Right lobe of liver (tissue), 6 donors: ENCODE data around the gene WNT3. TPM values are rescaled to one million over a fixed set of nuclear protein-coding genes. Genes with fewer than 3 reads are reported as not detected.

Source experiments
- ATAC-seq, 4 donors: fragments of 200-7000 bp; cut with Tn5 transposase; one replicate each; pipeline ENCODE4 v1.9.1; 2020; ENCODE audit warnings: mild to moderate bottlenecking in 4 of 4, moderate library complexity in 4 of 4
- DNase-seq, 3 donors: peaks; one replicate each; pipeline ENCODE4 v3.0.0-alpha.2; 2020
- H3K27ac ChIP-seq, 3 donors: fragments of 200-600 bp; one replicate each; pipeline ENCODE4 v1.8.0; 2022
- H3K27me3 ChIP-seq, 2 donors: fragments of 200-600 bp; one replicate each; pipeline ENCODE4 v1.8.0; 2022
- H3K36me3 ChIP-seq, 4 donors: fragments of 200-600 bp; sonication (generic) in 1 of 4; one replicate each; pipeline versions ENCODE4 v1.5.1 to v1.8.0; 2017 to 2022; ENCODE audit warnings: control low read depth in 1 of 4
- H3K4me1 ChIP-seq, 4 donors: fragments of 200-600 bp; sonication (generic) in 1 of 4; one replicate each; pipeline versions ENCODE4 v1.5.1 to v1.8.0; 2017 to 2022; ENCODE audit warnings: control low read depth in 1 of 4
- H3K4me3 ChIP-seq, 3 donors: fragments of 200-600 bp; one replicate each; pipeline ENCODE4 v1.8.0; 2022
- H3K9me3 ChIP-seq, 4 donors: fragments of 200-600 bp; sonication (generic) in 1 of 4; one replicate each; pipeline versions ENCODE4 v1.5.1 to v1.8.0; 2017 to 2022; ENCODE audit warnings: control low read depth in 1 of 4
- CTCF ChIP-seq, 4 donors: fragments of 200-600 bp in 3 of 4; fragments of 450-650 bp in 1 of 4; IDR thresholded peaks; one replicate each; pipeline versions ENCODE4 v1.5.1 to v1.8.0; 2016 to 2022; ENCODE audit warnings: antibody characterized with exemption in 4 of 4, mild to moderate bottlenecking in 2 of 4
- POLR2A ChIP-seq: fragments of 450-650 bp; IDR thresholded peaks from one replicate; pipeline ENCODE4 v1.6.1; 2017; ENCODE audit warnings: antibody characterized with exemption, mild to moderate bottlenecking
- WGBS: methylation state at CpG from one replicate; pipeline ENCODE4 v1.1.6; 2018; ENCODE audit warnings: low coverage, low lambda C conversion rate; ENCODE audit not compliant: insufficient coverage; ENCODE audit errors: missing lambda C conversion rate; 5-methylcytosine and 5-hydroxymethylcytosine counted together
- intact Hi-C, 2 donors: fragments of 100-400 bp; cut with DNase I; formaldehyde crosslinking; loops; one replicate each; pipeline versions ENCODE4 v1.11.2 to v1.14.1; 2022
- total RNA-seq, 6 experiments: library from RNA; depleted of rRNA in 2 of 6; stranded (reverse); fragments of >200 nt in 2 of 6; fragmentation: NEBNext Ultra II Directional in 3 of 6; extraction: Animal tissue kit (Norgen Biotek cat#: 25700) in 3 of 6; gene quantifications; one replicate each; pipeline versions ENCODE4 v1.1.0 to v1.2.4, GENCODE V29; 2016 to 2023
- donor health status: DM: no; HTN: yes; CAD: no.
- donor health status: DM: no; HTN: no; CAD: no.
- donor health status: DM: no; HTN: no; CAD: no.
- donor health status: DM: no; HTN: yes; CAD: no.
- donor health status: DM: no; HTN: yes; CAD: no.

The WNT3 gene
- total RNA-seq, 6 experiments from 2014 or later, result 1.0 to 5.0 (median 4.0) TPM

DNA sequence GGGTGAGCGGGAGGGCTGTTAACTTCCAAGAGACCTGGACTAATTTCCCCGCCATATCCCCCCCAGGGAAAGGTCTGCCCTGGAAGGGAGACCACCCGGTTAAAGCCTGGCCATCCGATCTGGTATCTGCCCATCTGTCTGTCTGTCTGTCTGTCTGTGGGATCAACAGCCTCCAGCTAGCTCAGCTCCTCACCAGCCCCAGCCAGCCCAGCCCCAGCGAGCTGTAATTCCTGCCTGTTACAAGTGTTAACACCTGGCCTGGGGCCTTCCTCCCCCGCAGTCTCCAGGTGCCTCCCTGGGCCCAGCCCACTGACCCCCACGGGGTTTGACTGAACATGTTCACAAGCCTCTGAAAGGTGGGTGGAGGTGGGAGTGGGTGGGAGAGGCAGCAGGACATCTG lies 4.0 kb downstream of the WNT3 start:
- TF ChIP-seq CTCF (IDR thresholded peaks at IDR 0.05) (no peak), POLR2A (no peak)
- no peaks in the 10 kb centered on the region for H3K9me3 ChIP-seq
- no peak for DNase-seq
- H3K27ac ChIP-seq, result no peak overlapping the region
- no peak for ATAC-seq
- intact Hi-C loops, result no loop called here
- WGBS, result 39% methylated on average over 3 of the region's 7 CpGs
- peaks cover 0 to 13% (median 4%) of the 10 kb centered on the region in 4 donors for H3K4me1 ChIP-seq
- H3K4me3 ChIP-seq, result no peak overlapping the region
- no peaks in the 10 kb centered on the region for H3K36me3 ChIP-seq
- peaks cover 8 to 18% of the 10 kb centered on the region in 2 donors for H3K27me3 ChIP-seq

DNA sequence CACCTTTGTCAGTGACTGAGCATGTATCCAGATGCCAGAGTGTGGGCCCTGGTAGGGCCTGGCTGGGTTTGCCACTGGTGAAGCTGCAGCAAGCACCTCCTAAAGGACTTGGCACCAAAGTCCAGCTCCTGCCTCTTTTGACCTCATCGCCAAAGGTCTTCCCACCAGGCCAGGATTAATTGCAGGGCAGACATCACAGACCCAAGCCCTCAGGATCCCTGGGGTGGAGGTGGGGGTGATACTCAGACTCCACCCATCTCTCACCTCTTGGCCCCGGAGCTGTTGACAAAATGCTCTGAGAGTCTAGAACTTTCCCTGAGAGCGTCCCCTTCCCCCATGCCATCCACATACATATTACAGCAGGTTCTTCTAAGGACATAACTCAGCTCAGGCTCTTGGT lies 4.6 kb downstream of the WNT3 start:
- Histone ChIP-seq H3K4me3 (no peak overlapping the region), H3K9me3 (no peaks in the 10 kb centered on the region), H3K36me3 (no peaks in the 10 kb centered on the region), H3K27ac (no peak overlapping the region), H3K4me1 (peaks cover 0 to 8% (median 2%) of the 10 kb centered on the region in 4 donors), H3K27me3 (peaks cover 7 to 13% of the 10 kb centered on the region in 2 donors)
- 61% methylated on average over 2 of the region's 3 CpGs for WGBS
- intact Hi-C loops, result no loop called here
- DNase-seq (no peak), ATAC-seq (no peak)
- TF ChIP-seq POLR2A (no peak), CTCF (IDR thresholded peaks at IDR 0.05) (no peak)

GRCh38 chr17:46812624-46813318 lies 5.7 kb downstream of the WNT3 start:
- Histone ChIP-seq H3K4me3 (no peak overlapping the region), H3K4me1 (no peaks in the 10 kb centered on the region), H3K27me3 (peaks cover 0 to 1% of the 10 kb centered on the region in 2 donors), H3K36me3 (no peaks in the 10 kb centered on the region), H3K27ac (no peak overlapping the region), H3K9me3 (no peaks in the 10 kb centered on the region)
- ATAC-seq (no peak), DNase-seq (no peak)
- TF ChIP-seq CTCF (IDR thresholded peaks at IDR 0.05) (no peak), POLR2A (no peak)
- WGBS, result 52% methylated on average over 6 of the region's 6 CpGs
- intact Hi-C loops, result no loop called here

DNA sequence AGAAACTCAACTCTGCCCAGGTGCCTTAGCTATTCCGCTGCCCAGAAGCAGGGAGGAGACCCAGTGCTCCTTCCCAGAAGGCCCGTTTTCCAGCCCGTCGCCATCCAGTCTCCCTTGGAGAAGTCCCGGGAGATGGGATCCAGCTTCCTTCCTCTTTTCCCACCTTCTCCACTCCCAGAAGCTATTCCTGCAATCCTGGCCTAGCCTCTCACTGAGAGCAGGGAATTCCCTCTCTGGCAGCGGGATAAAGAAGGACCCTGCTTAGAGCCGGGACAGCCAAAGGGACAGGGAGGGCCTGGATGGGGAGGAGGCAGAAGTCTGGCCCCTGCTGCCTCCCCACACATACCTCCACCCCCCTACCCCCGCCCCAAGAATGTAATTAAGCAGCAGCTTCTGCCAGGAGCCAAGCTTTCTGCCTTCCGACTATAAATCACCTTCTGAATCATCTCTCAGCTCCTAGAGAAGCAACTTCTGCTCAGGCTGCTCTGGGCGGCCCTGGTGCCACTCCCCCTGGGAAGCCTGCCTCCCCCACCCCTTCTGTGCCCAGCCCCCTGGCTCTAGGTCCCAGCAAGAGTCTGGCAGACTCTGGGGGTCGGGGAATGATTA lies 6.4 kb downstream of the WNT3 start:
- Histone ChIP-seq H3K4me3 (no peak overlapping the region), H3K27ac (no peak overlapping the region), H3K27me3 (no peaks in the 10 kb centered on the region), H3K9me3 (no peaks in the 10 kb centered on the region), H3K4me1 (no peaks in the 10 kb centered on the region), H3K36me3 (no peaks in the 10 kb centered on the region)
- WGBS, result 51% methylated on average over 6 of the region's 11 CpGs
- ATAC-seq, result no peak
- no peak for TF ChIP-seq POLR2A
- TF ChIP-seq CTCF (IDR thresholded peaks at IDR 0.05), result no peak
- intact Hi-C loops, result no loop called here
- DNase-seq, result no peak
